ENCODE results near the gene GJA8.

- no peak for TF ChIP-seq POLR2AphosphoS5 (IDR thresholded peaks at IDR 0.05)
- no peak for TF ChIP-seq CTCF (IDR thresholded peaks at IDR 0.05)
Measured at GRCh38 chr1:147912553-147912952, 10.0 kb downstream of the GJA8 start.
